Measurements from ENCODE around the gene EXOC6B. TPM values are rescaled to one million over a fixed set of nuclear protein-coding genes. Genes with fewer than 3 reads are reported as not detected.

The EXOC6B gene
- total and polyA plus RNA-seq, 10 of the 15 experiments (the other 5 are each of a cell fraction or from before 2014, with no cell fraction given) = 0.23 to 2.2 (median 1.2) TPM

- 0% methylated on average over 1 of the region's 1 CpG for WGBS (ENCODE audit: insufficient coverage, insufficient replicate concordance, low lambda C conversion rate, missing lambda C conversion rate)
- ChIA-PET POLR2A (interaction anchor here (0.6 kb wide), 1 partner anchor 160 kb away, joined by 3 read pairs; no protein-coding TSS in a partner anchor), RAD21 (ENCODE audit: unreplicated experiment) (no interaction called here), CTCF (interaction anchor here (0.6 kb wide), 1 partner anchor 43 kb away, joined by 3 read pairs; no protein-coding TSS in a partner anchor), SMC1A (ENCODE audit: uncharacterized antibody, unreplicated experiment) (no interaction called here)
- no peak overlapping the region for H3K4me2 ChIP-seq (ENCODE audit: control insufficient read depth, insufficient read depth)
- intact Hi-C loops (cut with micrococcal nuclease; ENCODE audit: unreplicated experiment) = no loop called here
- H3K9me3 ChIP-seq (replicated peaks; ENCODE audit: control insufficient read depth, insufficient read depth, low read length) = no peaks in the 10 kb centered on the region
- DNase-seq (ENCODE audit: low read depth, low spot score) (no peak), FAIRE-seq (no peak), ATAC-seq (no peak)
- no peak overlapping the region for H3K27ac ChIP-seq (ENCODE audit: control insufficient read depth, insufficient read depth)
- H3K27me3 ChIP-seq (replicated peaks in 1 of 2; ENCODE audit: control insufficient read depth in 2 of 2, insufficient read depth in 2 of 2, low read length in 1 of 2) = no peaks in the 10 kb centered on the region
- no peaks in the 10 kb centered on the region for H4K20me1 ChIP-seq (ENCODE audit: control insufficient read depth, insufficient read depth)
- no peaks in the 10 kb centered on the region for H3K36me3 ChIP-seq (ENCODE audit: control insufficient read depth in 2 of 2, insufficient read depth in 2 of 2, low read length in 1 of 2)
- in situ Hi-C loops (cut with MboI) = no loop called here
- no peaks in the 10 kb centered on the region for H3K4me1 ChIP-seq (ENCODE audit: control insufficient read depth, insufficient read depth, low read length)
- H3K9ac ChIP-seq (ENCODE audit: control insufficient read depth, insufficient read depth, low read length) = no peak overlapping the region
- no peak overlapping the region for H3K4me3 ChIP-seq
- no peak overlapping the region for H2AFZ ChIP-seq (ENCODE audit: control insufficient read depth, low read depth, low read length)
- no peaks in the 10 kb centered on the region for H3K79me2 ChIP-seq (ENCODE audit: control insufficient read depth, insufficient read depth, low read length)
- TF ChIP-seq, protein P1, sequence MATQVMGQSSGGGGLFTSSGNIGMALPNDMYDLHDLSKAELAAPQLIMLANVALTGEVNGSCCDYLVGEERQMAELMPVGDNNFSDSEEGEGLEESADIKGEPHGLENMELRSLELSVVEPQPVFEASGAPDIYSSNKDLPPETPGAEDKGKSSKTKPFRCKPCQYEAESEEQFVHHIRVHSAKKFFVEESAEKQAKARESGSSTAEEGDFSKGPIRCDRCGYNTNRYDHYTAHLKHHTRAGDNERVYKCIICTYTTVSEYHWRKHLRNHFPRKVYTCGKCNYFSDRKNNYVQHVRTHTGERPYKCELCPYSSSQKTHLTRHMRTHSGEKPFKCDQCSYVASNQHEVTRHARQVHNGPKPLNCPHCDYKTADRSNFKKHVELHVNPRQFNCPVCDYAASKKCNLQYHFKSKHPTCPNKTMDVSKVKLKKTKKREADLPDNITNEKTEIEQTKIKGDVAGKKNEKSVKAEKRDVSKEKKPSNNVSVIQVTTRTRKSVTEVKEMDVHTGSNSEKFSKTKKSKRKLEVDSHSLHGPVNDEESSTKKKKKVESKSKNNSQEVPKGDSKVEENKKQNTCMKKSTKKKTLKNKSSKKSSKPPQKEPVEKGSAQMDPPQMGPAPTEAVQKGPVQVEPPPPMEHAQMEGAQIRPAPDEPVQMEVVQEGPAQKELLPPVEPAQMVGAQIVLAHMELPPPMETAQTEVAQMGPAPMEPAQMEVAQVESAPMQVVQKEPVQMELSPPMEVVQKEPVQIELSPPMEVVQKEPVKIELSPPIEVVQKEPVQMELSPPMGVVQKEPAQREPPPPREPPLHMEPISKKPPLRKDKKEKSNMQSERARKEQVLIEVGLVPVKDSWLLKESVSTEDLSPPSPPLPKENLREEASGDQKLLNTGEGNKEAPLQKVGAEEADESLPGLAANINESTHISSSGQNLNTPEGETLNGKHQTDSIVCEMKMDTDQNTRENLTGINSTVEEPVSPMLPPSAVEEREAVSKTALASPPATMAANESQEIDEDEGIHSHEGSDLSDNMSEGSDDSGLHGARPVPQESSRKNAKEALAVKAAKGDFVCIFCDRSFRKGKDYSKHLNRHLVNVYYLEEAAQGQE (IDR thresholded peaks at IDR 0.05; ENCODE audit: low read depth, low read length) = no peak
- TF ChIP-seq CHD2 (IDR thresholded peaks at IDR 0.05; ENCODE audit: borderline replicate concordance, low read depth, low read length) = no peak
- no TSS peak for BruUV-seq (replicated peaks)
These were observed 117.6 kb downstream of the EXOC6B start for GRCh38 chr2:72708236-72708635.

- RAD21 ChIA-PET (ENCODE audit: unreplicated experiment) = no interaction called here
- Histone ChIP-seq H3K36me3 (ENCODE audit: control insufficient read depth in 2 of 2, insufficient read depth in 2 of 2, low read length in 1 of 2) (no peaks in the 10 kb centered on the region), H3K27ac (ENCODE audit: control insufficient read depth, insufficient read depth) (no peak overlapping the region), H3K4me1 (ENCODE audit: control insufficient read depth, insufficient read depth, low read length) (no peaks in the 10 kb centered on the region), H3K4me2 (ENCODE audit: control insufficient read depth, insufficient read depth) (no peak overlapping the region), H3K9ac (ENCODE audit: control insufficient read depth, insufficient read depth, low read length) (no peak overlapping the region), H3K4me3 (no peak overlapping the region), H4K20me1 (ENCODE audit: control insufficient read depth, insufficient read depth) (no peaks in the 10 kb centered on the region), H2AFZ (ENCODE audit: control insufficient read depth, low read depth, low read length) (no peak overlapping the region), H3K27me3 (replicated peaks in 1 of 2; ENCODE audit: control insufficient read depth in 2 of 2, insufficient read depth in 2 of 2, low read length in 1 of 2) (no peaks in the 10 kb centered on the region), H3K79me2 (ENCODE audit: control insufficient read depth, insufficient read depth, low read length) (no peaks in the 10 kb centered on the region), H3K9me3 (replicated peaks; ENCODE audit: control insufficient read depth, insufficient read depth, low read length) (no peaks in the 10 kb centered on the region)
- intact Hi-C loops (cut with micrococcal nuclease; ENCODE audit: unreplicated experiment) (no loop called here), in situ Hi-C loops (cut with MboI) (no loop called here)
- POLR2A ChIA-PET = no interaction called here
- no peak for ATAC-seq
- no TSS peak for BruUV-seq (replicated peaks)
- no peak for DNase-seq (ENCODE audit: low read depth, low spot score)
- SMC1A ChIA-PET (ENCODE audit: uncharacterized antibody, unreplicated experiment) = no interaction called here
- WGBS (ENCODE audit: insufficient coverage, insufficient replicate concordance, low lambda C conversion rate, missing lambda C conversion rate) = 65% methylated on average over 3 of the region's 3 CpGs
- CTCF ChIA-PET = no interaction called here
- FAIRE-seq = no peak
- no peak for TF ChIP-seq YY1 (IDR thresholded peaks at IDR 0.05; ENCODE audit: low read depth, low read length)
- TF ChIP-seq ZNF207 (IDR thresholded peaks at IDR 0.05; ENCODE audit: borderline replicate concordance) = no peak
- TF ChIP-seq NR2F1 (conservative IDR thresholded peaks at IDR 0.05) = no peak
- TF ChIP-seq, protein P2, sequence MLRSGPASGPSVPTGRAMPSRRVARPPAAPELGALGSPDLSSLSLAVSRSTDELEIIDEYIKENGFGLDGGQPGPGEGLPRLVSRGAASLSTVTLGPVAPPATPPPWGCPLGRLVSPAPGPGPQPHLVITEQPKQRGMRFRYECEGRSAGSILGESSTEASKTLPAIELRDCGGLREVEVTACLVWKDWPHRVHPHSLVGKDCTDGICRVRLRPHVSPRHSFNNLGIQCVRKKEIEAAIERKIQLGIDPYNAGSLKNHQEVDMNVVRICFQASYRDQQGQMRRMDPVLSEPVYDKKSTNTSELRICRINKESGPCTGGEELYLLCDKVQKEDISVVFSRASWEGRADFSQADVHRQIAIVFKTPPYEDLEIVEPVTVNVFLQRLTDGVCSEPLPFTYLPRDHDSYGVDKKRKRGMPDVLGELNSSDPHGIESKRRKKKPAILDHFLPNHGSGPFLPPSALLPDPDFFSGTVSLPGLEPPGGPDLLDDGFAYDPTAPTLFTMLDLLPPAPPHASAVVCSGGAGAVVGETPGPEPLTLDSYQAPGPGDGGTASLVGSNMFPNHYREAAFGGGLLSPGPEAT (IDR thresholded peaks at IDR 0.05; ENCODE audit: low read depth) = no peak
- TF ChIP-seq, protein P3, sequence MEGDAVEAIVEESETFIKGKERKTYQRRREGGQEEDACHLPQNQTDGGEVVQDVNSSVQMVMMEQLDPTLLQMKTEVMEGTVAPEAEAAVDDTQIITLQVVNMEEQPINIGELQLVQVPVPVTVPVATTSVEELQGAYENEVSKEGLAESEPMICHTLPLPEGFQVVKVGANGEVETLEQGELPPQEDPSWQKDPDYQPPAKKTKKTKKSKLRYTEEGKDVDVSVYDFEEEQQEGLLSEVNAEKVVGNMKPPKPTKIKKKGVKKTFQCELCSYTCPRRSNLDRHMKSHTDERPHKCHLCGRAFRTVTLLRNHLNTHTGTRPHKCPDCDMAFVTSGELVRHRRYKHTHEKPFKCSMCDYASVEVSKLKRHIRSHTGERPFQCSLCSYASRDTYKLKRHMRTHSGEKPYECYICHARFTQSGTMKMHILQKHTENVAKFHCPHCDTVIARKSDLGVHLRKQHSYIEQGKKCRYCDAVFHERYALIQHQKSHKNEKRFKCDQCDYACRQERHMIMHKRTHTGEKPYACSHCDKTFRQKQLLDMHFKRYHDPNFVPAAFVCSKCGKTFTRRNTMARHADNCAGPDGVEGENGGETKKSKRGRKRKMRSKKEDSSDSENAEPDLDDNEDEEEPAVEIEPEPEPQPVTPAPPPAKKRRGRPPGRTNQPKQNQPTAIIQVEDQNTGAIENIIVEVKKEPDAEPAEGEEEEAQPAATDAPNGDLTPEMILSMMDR (IDR thresholded peaks at IDR 0.05 in 2 of 3, conservative IDR thresholded peaks at IDR 0.05 in 1 of 3; ENCODE audit: control insufficient read depth in 2 of 3, extremely low read depth in 1 of 3, insufficient read depth in 1 of 3, low read depth in 3 of 3, low read length in 3 of 3) = no peak
These were observed 127.5 kb downstream of the EXOC6B start for GRCh38 chr2:72698300-72698699.

All from GM12878 (cell line).